ENCODE measurements around the gene OR2J1.

GRCh38 chr6:29051680-29052079 lies 47.6 kb upstream of the OR2J1 start:
- TF ChIP-seq CTCF (conservative IDR thresholded peaks at IDR 0.05; ENCODE audit: low read length) (no peak), EZH2phosphoT487 (IDR thresholded peaks at IDR 0.05; ENCODE audit: borderline replicate concordance) (no peak)

Measured in Loucy (cell line).